Measurements from ENCODE around the gene NFAT5. TPM values are rescaled to one million over a fixed set of nuclear protein-coding genes. Genes with fewer than 3 reads are reported as not detected.

The NFAT5 gene
- total RNA-seq, 3 donors from 2014 or later = 32.8 to 36.4 (median 33.2) TPM

DNA sequence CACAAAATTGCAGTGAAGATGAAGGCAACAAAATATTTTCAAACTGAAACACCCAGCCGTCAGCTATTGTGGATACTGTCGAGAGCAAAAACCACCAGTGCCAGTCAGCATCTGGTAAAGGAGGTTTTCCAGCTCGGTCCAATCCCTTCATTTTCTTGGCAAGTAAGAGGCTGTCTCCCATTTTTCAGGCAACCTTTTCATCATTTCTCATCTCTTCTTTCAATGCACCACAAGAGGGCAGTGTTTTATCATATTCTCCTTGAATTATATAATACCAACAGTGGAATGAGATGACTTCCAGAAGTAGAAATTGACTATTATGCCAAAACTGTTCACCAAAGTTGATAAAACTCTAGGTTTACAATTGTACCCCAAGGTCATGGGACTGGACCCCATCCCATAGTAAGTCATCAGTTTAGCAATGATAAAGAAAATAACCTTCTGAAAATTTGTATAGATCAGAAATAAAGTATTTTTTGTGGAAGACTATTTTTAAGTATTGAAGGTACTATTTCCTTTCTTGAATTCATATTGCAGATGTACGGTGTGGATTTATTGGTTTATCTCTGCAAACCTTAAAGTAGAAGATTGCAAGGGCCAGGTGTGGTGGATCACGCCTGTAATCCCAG, 143.8 kb downstream of the NFAT5 start:
- Mint-ChIP-seq H3K9me3 (no peaks in the 10 kb centered on the region), H3K4me1 (ENCODE audit: low read depth) (no peaks in the 10 kb centered on the region), H3K4me3 (no peak overlapping the region), H3K36me3 (ENCODE audit: insufficient read depth) (peaks cover 6% of the 10 kb centered on the region), H3K27me3 (ENCODE audit: low read depth) (no peaks in the 10 kb centered on the region)
- DNase-seq (no peak), ATAC-seq (no peak)

DNA sequence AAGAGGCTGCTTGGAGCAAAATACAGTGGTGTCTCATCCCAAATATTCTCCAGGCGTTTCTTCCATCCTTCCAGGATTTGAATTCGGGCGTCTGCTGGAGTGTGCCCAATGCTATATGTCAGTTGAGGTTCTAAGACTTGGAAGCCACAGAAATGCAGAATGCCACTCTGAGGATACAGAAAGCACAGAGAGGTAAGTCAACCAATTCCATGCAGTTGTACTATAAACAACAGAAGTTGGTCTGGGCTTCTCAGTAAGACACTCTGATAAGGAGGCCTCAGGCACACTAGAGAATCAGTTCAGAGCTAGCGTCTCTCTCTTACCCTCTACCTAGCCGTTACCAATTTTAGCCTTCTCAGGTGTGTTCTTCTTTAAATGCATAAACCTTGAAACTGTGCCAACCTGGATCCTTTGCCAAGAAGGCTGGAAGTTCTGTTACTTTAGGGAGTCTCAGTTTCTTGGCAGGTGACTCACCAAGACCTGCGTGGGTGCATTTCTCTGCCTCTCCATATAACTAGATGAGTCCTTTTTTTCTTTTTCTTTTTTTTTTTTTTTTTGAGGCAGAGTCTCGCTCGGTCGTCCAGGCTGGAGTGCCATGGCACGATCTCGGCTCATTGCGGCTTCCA, 145.5 kb downstream of the NFAT5 start:
- Mint-ChIP-seq H3K4me1 (ENCODE audit: low read depth) (no peaks in the 10 kb centered on the region), H3K9me3 (no peaks in the 10 kb centered on the region), H3K27me3 (ENCODE audit: low read depth) (no peaks in the 10 kb centered on the region), H3K36me3 (ENCODE audit: insufficient read depth) (peaks cover 3% of the 10 kb centered on the region), H3K4me3 (no peak overlapping the region)
- DNase-seq (no peak), ATAC-seq (peak; percentile 48 to 54)

- H3K4me3 Mint-ChIP-seq = no peak overlapping the region
- H3K36me3 Mint-ChIP-seq (ENCODE audit: insufficient read depth) = peaks cover 7% of the 10 kb centered on the region
- H3K27me3 Mint-ChIP-seq (ENCODE audit: low read depth) = no peaks in the 10 kb centered on the region
- DNase-seq = no peak
- no peak for ATAC-seq
- no peaks in the 10 kb centered on the region for H3K9me3 Mint-ChIP-seq
- no peaks in the 10 kb centered on the region for H3K4me1 Mint-ChIP-seq (ENCODE audit: low read depth)
Measured at GRCh38 chr16:69712277-69712676, 146.5 kb downstream of the NFAT5 start.

- peaks cover 5% of the 10 kb centered on the region for H3K36me3 Mint-ChIP-seq (ENCODE audit: insufficient read depth)
- DNase-seq (no peak), ATAC-seq (no peak)
- no peaks in the 10 kb centered on the region for H3K4me1 Mint-ChIP-seq (ENCODE audit: low read depth)
- H3K4me3 Mint-ChIP-seq = no peak overlapping the region
- H3K9me3 Mint-ChIP-seq = no peaks in the 10 kb centered on the region
- no peaks in the 10 kb centered on the region for H3K27me3 Mint-ChIP-seq (ENCODE audit: low read depth)
Measured at GRCh38 chr16:69712914-69713581, 147.3 kb downstream of the NFAT5 start.

DNA sequence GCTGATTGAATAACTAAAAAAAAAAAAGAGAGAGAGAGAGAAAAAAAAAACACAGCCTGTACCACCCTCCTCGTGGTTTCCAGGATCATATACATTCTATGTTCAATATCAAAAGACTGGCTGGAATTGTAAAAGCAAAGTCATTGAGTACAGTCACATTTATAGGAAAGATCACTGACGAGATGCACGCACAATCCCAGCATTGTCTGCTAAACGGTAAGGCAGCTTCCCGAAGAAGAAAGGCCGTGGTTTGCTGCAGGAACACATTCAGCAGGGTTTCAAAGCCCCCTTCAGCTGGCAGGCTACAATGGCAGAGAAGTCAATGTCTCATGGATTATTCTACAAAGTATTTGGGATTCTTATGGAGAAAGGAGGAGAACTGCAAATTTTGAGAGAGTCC, 151.3 kb downstream of the NFAT5 start:
- peaks cover 4% of the 10 kb centered on the region for H3K36me3 Mint-ChIP-seq (ENCODE audit: insufficient read depth)
- H3K4me3 Mint-ChIP-seq = no peak overlapping the region
- ATAC-seq = no peak
- H3K27me3 Mint-ChIP-seq (ENCODE audit: low read depth) = no peaks in the 10 kb centered on the region
- no peak for DNase-seq
- H3K4me1 Mint-ChIP-seq (ENCODE audit: low read depth) = no peaks in the 10 kb centered on the region
- no peaks in the 10 kb centered on the region for H3K9me3 Mint-ChIP-seq

DNA sequence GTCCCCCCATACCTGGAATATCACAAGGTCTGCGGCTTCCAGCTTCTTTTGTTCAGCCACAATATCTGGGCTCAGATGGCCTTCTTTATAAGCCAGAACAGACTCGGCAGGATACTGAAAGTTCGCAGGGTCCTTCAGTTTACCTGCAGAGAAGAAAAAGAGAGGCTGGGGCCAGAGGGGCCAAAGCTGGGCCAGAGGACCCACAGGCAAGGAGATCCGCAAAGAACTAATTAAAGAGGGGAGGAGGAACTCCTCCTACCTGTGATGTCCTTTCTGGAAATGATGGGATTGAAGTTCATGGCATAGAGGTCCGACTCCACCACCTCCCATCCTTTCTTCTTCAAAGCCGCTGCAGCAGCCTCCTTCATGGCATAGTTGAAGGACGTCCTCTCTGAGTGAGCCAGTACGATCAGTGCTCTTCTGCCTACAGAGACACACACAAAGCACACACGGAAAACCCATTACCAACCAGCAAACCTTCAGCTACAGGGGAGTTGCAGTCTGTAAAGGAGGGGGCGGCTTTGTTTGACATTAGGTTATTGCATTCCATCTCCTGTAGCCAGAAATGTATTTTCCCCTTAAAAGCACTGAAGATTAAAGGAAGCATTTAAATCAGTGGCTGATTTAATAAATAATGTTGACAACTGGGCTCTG, 152.5 kb downstream of the NFAT5 start:
- no peaks in the 10 kb centered on the region for H3K9me3 Mint-ChIP-seq
- peaks cover 4% of the 10 kb centered on the region for H3K36me3 Mint-ChIP-seq (ENCODE audit: insufficient read depth)
- ATAC-seq = no peak
- H3K4me3 Mint-ChIP-seq = no peak overlapping the region
- no peak for DNase-seq
- no peaks in the 10 kb centered on the region for H3K4me1 Mint-ChIP-seq (ENCODE audit: low read depth)
- H3K27me3 Mint-ChIP-seq (ENCODE audit: low read depth) = no peaks in the 10 kb centered on the region

- no peak for DNase-seq
- Mint-ChIP-seq H3K4me3 (no peak overlapping the region), H3K4me1 (ENCODE audit: low read depth) (peaks cover 3% of the 10 kb centered on the region), H3K9me3 (no peaks in the 10 kb centered on the region), H3K27me3 (ENCODE audit: low read depth) (no peaks in the 10 kb centered on the region), H3K36me3 (ENCODE audit: insufficient read depth) (peaks cover 4% of the 10 kb centered on the region)
- no peak for ATAC-seq
Measured at GRCh38 chr16:69720822-69721430, 155.2 kb downstream of the NFAT5 start.

- H3K4me1 Mint-ChIP-seq (ENCODE audit: low read depth) = peaks cover 9% of the 10 kb centered on the region
- ATAC-seq (no peak), DNase-seq (no peak)
- H3K9me3 Mint-ChIP-seq = no peaks in the 10 kb centered on the region
- no peaks in the 10 kb centered on the region for H3K27me3 Mint-ChIP-seq (ENCODE audit: low read depth)
- no peak overlapping the region for H3K4me3 Mint-ChIP-seq
- peaks cover 4% of the 10 kb centered on the region for H3K36me3 Mint-ChIP-seq (ENCODE audit: insufficient read depth)
Measured at GRCh38 chr16:69721441-69721957, 155.7 kb downstream of the NFAT5 start.

GRCh38 chr16:69724414-69724873, 158.7 kb downstream of the NFAT5 start:
- DNase-seq = no peak
- Mint-ChIP-seq H3K4me1 (ENCODE audit: low read depth) (peaks cover 18% of the 10 kb centered on the region), H3K27me3 (ENCODE audit: low read depth) (no peaks in the 10 kb centered on the region), H3K36me3 (ENCODE audit: insufficient read depth) (no peaks in the 10 kb centered on the region), H3K9me3 (no peaks in the 10 kb centered on the region), H3K4me3 (no peak overlapping the region)
- ATAC-seq = no peak

DNA sequence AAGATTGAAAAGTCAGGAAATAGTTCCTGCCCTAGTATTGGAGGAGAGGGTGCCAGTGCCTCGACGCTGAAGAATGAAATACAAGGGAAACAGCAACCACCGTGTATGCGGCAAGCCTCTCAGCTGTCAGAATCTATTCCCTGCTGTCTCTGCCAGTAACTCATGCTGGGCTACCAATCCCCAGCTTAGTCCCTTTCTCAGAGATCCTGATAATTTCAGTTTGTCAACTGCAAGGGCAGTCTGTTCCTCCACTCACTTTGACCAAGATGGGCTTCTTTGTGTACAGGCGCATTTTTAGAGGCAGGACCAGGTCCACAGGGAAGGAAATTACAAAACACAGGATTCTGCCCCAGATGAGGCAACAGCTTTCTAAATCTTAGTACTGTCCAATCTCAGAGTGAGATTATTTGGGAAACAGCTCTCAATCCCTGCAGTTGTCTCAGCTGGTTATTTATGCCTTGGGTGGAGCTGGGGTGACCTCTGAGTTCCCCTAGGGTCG, 159.3 kb downstream of the NFAT5 start:
- no peaks in the 10 kb centered on the region for H3K27me3 Mint-ChIP-seq (ENCODE audit: low read depth)
- no peak for DNase-seq
- no peaks in the 10 kb centered on the region for H3K9me3 Mint-ChIP-seq
- peaks cover 18% of the 10 kb centered on the region for H3K4me1 Mint-ChIP-seq (ENCODE audit: low read depth)
- no peaks in the 10 kb centered on the region for H3K36me3 Mint-ChIP-seq (ENCODE audit: insufficient read depth)
- no peak for ATAC-seq
- peak overlapping the region; percentile 45 for H3K4me3 Mint-ChIP-seq

GRCh38 chr16:69725480-69726312, 159.9 kb downstream of the NFAT5 start:
- peak overlapping the region; percentile 93 for H3K4me3 Mint-ChIP-seq
- H3K36me3 Mint-ChIP-seq (ENCODE audit: insufficient read depth) = no peaks in the 10 kb centered on the region
- no peak for ATAC-seq
- peaks cover 18% of the 10 kb centered on the region for H3K4me1 Mint-ChIP-seq (ENCODE audit: low read depth)
- no peak for DNase-seq
- H3K9me3 Mint-ChIP-seq = no peaks in the 10 kb centered on the region
- H3K27me3 Mint-ChIP-seq (ENCODE audit: low read depth) = no peaks in the 10 kb centered on the region

- Mint-ChIP-seq H3K36me3 (ENCODE audit: insufficient read depth) (no peaks in the 10 kb centered on the region), H3K4me1 (ENCODE audit: low read depth) (peaks cover 18% of the 10 kb centered on the region), H3K9me3 (no peaks in the 10 kb centered on the region), H3K27me3 (ENCODE audit: low read depth) (no peaks in the 10 kb centered on the region), H3K4me3 (peak within 1 kb of the TSS; percentile 93)
- peak; percentile 78 for DNase-seq
- peak; percentile 100 for ATAC-seq
Measured at GRCh38 chr16:69726313-69727060, 160.7 kb downstream of the NFAT5 start, which contains the start of gene NQO1. NQO1 (minus strand) TSS chr16:69726560; CDS start chr16:69726439, 121 bp downstream.

GRCh38 chr16:69727916-69728270, 162.1 kb downstream of the NFAT5 start:
- Mint-ChIP-seq H3K4me1 (ENCODE audit: low read depth) (peaks cover 18% of the 10 kb centered on the region), H3K4me3 (peak overlapping the region; percentile 19), H3K36me3 (ENCODE audit: insufficient read depth) (peaks cover 2% of the 10 kb centered on the region), H3K27me3 (ENCODE audit: low read depth) (no peaks in the 10 kb centered on the region), H3K9me3 (no peaks in the 10 kb centered on the region)
- DNase-seq (no peak), ATAC-seq (no peak)
